GM19397 (cell line): ENCODE data around the gene ACOT7.
A peak's percentile ranks its signal among the peaks of the same experiment; 100 is the strongest.
"Not testable (repeated sequence)": the region's sequence is repeated elsewhere in the genome, so short reads cannot be mapped to it uniquely, and the experiment has no call there.

Experiments
- ATAC-seq: cut with Tn5 transposase; IDR thresholded peaks from one replicate; pipeline ENCODE4 v1.9.1; 2021; ENCODE audit warnings: mild to moderate bottlenecking, moderate library complexity; ENCODE audit not compliant: unreplicated experiment

Gene ACOT7

DNA sequence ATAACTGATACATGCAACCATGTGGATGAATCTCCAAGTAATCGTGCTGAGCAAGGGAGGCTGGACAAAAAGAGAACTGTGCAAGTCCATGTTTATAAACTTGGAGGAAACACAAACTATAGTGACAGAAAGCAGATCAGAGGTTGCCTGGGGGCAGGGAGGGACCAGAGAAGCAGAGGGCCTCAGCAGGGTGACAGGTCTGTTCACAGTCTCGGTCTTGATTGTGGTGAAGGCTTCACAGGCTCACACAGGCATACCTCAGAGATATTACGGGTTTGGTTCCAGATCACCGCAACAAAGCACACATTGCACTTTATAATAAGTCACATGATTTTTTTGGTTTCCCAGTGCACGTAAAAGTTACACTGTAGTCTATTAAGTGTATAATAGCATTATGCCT is 28.5 kb downstream of the ACOT7 start:
- no peak for ATAC-seq

DNA sequence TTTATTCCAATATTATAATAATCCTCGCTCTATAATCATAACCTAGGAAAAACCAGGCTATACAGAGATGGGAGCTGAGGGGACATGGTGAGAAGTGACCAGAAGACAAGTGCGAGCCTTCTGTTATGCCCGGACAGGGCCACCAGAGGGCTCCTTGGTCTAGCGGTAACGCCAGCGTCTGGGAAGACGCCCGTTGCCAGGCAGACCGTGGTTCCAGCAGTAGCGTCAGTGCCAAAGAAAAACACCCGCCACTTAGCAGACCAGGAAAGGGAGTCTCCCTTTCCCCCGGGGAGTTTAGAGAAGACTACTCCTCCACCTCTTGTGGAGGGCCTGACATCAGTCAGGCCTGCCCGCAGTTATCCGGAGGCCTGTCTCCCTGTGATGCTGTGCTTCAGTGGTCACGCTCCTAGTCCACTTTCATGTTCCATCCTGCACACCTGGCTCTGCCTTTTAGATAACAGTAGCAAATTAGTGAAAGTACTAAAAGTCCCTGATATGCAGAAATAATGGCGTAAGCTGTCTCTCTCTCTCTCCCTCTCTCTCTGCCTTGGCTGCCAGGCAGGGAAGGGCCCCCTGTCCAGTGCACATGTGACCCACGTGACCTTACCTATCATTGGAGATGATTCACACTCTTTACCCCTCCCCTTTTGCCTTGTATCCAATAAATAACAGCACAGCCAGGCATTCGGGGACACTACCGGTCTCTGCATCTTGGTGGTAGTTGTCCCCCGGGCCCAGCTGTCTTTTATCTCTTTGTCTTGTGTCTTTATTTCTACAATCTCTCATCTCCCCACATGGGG is 30.3 kb downstream of the ACOT7 start:
- ATAC-seq = not testable (repeated sequence)

DNA sequence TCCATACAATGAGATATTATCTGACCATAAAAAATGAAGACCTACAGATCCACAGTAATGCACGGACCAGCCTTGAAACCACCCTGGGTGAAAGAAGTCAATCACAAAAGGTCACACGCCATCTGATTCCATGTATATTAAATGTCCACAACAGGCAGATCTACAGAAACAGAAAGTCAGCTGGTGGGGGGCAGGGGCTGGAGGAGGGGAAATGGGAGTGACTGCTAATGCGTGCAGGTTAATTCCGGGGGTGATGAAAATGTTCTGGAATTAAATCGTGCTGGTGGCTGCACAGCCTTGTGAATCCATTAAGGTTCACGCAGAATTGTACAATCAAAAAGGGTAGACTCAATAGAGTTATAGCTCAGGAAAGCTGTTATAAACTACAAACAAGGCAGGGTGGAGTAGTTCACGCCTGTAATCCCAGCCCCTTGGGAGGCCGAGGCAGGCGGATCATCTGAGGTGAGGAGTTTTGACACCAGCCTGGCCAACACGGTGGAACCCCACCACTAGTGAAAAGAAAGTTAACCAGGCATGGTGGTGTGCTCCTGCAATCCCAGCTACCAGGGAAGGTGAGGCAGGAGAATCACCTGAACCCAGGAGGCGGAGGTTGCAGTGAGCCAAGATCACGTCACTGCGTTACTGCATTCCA is 32.3 kb downstream of the ACOT7 start:
- ATAC-seq = no peak

DNA sequence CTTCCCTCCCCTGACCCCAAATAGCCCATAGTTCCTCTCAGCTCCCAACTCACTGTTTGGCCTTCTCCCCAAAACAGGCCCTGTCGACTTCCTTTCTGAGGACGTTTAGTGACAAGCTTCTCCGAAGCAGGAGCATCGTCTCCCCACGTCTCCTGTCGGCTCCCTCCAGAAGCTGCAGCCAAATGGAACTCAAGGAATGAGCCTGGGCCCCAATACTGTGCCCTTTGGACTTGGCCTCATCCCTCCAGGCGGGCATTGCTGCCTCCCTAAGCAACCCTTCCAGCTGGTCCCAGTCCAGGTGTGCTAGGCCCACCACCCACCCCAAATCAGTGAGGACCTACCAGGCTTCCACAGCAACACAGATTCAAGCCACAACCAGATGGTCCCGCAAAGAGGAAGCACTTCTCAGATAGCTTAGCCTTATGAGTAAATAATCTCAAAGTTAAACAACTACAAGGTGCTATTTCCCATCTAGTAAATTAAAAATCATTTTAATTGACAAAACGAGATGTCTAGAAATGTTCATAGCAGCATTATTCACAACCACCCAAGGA is 33.0 kb downstream of the ACOT7 start:
- no peak for ATAC-seq

DNA sequence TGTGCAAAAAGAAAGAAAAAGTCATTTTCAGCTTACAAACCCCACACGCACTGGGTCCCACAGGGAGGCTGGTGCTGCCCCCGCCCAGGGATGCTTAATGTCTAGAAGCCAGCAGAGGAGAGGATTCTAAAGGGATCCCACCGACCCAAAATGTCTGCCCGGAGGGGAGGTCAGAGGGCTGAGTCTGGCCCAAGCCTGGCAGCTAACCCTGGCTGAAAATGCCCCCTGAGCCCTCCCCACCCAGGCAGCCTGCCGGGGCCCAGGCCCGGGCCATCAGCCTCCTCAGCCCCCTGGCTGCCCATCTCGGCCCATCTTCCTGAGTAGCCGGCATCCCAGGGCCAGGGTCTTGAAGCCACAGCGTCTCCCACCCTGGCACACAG is 33.5 kb downstream of the ACOT7 start:
- ATAC-seq = no peak

DNA sequence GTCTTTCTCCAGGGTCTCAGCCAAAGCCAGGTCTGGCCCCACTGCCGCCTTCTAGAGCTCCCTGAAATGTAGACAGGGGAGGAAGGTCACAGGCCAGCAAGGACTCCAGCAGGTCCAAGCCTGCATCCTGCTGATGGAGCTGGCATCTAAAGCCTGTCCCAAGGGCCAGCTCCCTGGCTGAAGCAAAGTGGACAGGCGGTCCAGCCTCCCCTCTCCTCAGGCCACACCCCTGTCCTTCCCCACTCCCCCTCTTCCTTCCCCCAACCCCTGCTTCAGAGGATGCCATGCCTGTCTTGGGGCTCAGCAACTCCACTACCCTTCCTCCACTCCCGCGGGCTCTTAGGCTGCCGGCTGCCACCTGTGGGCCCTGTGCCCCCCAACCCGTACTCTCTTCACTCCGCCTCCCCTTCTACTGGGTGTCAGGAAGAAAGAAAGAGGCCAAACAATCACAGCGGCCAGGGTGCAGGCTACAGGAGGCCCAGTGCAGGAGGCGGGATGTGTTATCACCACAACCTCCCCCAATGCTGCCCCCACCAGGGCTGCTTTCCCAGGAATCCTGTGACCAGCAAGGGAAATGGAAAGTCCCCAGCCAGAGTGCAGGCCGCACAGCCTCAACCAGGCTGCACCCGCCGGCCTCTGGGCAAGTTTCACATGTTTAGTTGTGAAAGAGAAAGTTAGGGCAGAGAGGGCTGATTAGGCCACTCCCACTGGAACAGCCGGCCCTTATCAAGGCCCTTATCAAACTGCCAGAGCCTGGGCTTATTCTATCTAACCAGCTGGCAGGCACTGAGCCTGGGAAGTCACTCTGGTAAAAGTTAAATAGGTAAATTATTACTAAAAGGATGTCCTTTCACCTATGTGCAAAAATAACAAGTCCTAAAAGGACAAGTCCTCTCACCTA is 34.1 kb downstream of the ACOT7 start:
- peak; percentile 68 for ATAC-seq

DNA sequence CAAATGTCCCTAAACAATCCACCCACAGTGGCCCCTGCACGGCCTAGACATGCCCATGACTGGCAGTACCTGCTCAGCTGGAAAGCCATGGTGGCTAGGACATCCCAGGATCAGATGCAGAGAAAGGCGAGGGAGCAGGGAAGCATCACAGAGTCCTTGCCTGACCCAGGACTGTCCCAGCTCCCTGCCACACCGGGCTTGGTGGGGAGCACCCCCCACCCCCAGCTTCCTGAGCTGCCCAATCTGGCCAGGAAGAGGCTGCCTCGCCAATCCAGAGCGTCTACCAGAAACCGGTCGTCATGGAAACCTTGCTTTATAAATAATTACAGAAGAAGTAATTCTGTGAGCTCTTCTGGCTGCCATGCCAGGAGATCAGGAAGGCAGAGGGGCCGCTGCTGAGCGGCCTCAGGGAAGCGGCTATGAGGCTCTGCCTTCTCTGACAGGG is 34.8 kb downstream of the ACOT7 start:
- peak; percentile 37 for ATAC-seq

DNA sequence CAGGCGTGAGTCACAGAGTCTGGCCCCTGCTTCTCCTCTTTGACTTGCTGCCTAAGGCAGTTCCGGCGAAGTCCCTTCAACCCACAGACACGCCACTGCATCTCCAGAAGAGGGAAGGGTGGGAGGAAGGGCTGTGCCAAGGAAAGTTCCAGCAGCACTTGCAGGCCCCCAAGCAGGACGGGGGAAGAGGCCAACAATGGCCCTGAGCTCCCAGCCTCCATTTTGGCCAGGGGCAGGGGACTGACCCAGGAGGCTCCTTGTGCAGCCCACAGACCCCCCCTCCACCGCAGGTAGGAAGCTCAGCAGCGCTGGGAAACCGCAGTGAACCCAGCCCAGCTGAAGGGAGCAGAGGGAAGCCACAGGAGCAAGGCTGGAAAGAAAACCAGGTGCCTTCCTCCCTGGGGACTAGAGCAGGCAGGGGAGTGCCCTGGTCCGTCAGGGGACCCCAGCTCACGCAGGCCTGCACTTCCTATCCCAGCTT is 35.4 kb downstream of the ACOT7 start:
- ATAC-seq = no peak

DNA sequence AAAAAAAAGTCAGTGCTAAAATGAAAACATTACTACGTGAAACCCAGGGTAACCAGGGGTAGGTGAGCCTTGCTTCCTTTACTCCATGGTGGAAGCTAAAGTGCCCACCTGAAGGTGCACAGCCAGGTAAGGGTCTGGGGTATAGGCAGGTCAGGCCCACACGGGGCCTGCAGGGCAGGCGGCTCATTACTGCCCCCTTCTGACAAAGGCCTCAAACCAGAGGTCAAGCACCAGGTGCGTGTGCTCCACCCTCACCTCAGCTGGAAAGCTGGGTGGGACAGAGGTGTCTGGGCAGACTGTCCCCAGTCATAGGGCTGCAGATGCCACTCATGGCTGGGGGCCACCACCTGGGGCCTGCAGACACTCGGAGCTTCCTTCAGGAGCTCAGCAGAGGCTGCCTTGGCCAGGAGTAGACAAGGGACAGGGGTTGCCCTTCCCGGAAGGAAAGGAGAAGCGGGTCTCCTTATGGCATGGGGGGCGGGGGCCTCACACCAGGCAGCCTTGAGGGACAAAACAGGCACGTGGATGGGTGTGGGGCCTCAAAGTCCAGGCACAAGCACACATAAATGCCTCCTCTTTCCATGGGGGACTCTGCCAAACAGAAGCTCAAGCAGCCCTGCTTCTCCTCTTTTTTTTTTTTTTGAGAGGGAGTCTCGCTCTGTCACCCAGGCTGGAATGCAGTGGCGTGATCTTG is 36.2 kb downstream of the ACOT7 start:
- no peak for ATAC-seq

DNA sequence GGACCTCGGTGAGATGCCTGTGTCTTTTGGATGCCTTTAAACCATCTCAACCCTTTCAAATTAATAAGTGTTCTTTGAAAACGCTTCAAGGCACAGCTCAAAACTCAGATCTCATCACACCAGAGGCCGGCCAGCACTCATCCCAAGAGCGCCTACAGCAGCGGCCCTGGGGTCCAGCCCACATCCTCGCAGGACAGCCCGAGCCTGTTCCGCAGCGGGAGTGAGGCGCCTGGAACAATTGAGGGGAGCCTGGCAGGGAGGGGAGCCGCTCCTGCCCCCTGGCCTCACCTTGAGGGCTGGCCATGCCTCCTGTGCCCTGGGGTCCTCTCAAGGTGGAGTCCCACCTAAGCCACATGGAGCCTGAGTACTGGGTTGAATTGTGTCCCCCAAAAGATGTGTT is 37.9 kb downstream of the ACOT7 start:
- ATAC-seq = no peak

DNA sequence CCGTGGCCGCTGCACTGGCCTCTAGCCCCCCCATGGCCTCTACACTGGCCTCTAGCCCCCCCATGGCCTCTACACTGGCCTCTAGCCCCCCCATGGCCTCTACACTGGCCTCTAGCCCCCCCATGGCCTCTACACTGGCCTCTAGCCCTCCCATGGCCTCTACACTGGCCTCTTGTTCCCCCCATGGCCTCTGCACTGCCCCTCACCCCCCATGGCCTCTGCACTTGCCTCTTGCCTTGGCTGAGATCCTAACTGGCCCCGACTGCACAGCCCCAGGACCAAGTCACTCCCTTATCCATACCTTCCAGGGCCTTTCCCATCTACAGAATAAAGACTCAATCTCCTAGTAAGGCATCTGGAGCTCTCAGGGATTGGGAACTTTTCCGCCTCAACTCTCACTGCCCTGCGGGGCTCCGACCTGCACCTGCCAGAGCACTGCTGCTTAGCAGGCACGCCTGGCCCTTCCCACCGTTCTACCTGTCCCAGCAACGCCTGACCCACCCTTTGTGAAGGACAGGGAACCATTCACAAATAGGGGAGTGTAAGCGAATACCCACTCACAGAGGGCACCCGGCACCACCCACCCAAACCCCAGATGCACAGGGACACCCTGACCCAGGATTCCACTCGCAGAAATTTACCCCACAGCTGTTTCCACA is 38.8 kb downstream of the ACOT7 start:
- ATAC-seq = no peak

DNA sequence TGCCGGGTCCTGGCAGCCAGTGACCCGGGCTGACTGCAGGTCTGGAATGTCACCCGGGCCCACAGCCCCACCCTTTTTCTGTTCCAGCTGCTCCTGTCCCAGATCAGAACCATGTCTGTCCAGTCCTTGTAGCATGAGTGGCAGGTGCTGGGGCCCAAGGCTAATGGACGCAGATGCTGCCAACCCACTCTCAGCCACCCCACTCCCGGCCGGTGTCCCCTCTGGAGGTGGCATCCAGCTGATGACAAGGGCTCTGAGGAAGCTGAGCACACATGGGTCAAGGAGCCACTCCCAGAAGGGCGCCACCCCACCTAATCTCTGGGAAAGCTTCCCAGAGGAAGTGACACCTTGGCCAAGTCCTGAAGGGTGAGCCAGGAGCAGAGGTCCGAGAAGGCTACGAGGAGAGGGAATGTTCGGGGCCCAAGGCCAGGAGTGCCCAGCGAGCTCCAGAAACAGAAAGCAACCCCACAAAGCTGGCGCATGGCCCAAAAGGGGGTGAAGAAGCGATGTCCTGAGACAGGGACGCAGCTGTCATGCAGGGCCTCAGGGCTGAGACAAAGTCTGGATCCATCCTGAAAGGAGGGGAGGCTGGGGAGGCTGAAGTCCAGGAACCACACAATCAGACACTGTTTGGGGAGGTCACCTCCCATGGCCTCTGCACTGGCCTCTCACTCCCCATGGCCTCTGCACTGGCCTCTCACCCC is 39.5 kb downstream of the ACOT7 start:
- ATAC-seq = no peak

DNA sequence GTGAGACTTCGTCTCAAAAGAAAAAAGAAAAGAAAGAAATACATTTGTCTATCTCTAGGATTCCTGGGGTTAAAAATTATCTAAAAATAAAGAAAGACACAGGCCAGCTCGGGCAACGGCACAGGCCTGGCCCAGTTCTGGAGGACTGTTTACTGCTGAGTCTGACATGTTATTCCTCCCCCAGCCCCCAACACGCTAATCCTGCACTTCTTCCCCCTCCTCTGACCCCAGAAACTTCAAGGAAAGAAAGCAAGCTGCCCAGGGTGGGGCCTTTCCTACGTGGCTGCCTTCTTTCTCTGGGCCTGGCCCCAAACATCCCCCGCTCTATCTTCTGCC is 40.0 kb downstream of the ACOT7 start:
- ATAC-seq = no peak

DNA sequence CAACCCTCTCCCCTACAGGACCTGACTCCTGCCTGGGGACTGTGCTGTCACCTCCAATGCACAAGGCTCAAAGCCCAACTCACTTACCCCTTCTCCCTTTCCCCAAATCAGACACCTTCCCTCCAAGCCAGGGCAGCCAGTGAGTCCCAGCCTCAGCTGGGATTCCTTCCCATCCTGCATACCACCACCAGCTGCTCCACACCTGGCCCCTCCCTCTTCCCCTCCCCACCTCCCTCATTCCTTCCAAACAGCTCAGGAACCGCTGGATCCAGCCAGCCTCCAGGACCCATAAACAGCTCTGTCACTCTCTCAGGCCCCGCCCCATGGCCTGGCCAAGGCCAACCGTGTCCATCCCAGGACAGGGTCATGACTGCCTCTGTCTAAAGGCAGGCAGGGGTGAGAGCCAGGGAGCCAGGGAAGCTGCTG is 41.4 kb downstream of the ACOT7 start:
- ATAC-seq = no peak

DNA sequence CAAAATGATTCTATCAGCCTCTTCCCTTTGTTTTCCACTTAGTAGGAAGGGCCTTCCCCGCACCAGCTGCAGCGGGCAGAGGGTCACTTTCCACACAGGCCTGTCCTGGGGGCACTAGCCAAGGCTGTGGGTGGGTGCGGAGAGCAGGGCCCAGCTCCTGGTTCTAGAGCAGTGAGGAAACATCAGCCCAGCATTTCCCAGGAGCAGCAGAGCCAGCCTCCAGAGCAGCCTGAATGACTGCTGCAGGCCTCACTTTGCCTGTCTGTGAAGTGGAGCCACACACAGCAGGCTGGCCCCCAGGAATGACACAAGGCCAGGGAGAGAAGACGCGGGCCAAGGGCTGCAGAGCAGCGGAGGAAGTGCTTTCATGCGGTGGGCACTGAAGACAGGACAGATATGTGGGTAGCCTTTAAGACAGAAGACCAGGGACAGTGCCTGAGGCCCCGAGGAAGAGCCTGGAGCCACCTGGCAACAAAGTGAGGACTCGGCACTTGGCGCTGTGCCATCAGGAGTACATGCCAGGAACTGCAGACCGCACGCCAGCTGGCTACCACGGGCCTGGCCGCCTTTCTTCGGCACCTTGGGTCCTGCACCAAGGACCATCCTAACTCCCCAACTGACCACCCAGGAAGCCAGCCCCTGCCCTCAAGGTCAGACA is 42.0 kb downstream of the ACOT7 start:
- no peak for ATAC-seq

DNA sequence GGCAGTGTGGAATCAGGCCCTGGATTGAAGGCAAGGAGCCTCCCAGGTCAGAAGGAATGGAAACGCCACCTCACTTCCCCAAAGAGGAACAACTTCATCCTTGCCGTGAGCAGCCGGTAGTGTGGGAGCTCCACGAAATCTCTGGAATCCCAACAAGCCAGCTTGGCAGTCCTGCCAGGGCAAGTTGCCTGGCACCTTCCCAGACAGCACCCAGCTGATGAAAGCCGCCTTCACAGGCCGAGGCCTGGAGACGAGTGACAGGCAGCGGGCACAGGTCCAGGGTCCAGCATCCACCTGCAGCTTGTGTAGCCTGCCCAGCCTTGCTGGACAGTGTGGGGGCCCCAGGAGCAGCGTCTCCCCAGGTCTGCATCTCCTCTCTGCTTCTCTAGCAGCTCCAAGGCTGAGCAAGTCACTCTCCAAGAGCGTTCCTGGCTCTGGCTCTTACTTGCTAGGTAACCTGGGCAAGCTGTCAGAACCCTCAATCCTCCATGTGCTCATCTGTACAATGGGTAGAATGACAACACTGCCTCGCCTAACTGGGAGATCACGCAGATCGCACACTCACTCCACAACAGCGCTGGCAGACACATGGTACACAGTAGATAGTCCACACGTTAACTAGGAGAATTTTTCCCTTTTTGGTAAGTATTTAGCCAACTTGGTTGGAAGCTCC is 43.0 kb downstream of the ACOT7 start:
- ATAC-seq = no peak

DNA sequence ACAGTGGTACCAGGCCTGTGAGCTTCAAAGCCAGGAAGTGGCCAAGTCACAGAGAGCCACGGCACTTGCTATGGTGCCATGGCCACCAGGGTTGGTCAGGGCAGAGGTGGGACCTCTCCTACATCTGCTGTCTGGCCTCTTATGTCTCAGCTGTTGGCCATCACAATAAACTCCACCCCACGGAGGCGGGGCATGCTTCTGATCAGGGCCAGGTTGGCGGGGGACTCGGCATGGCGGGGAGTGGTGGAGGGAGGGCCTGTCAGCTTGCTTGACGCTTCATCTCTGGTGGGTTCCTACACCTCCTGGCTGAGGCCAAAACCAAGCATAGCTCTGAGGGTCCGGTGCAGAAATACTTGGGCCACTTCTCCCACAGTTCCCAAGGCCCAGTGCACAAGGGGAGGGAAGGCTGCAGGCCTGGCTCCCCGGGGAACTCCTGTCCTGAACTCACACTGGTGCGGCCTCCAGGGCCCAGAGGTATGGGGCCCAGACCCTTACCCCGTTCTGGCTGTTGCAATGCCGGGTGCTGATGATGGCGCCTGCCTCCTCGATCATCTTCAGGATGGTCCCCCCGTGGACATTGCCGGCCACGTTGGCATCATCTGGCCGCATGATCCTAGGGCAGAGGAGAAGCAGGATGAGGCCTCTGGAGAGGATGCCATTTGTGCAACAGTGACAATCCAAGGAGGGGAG is 44.2 kb downstream of the ACOT7 start:
- ATAC-seq = no peak
